Vagina (tissue), 2 donors: ENCODE data around the gene ECHS1. TPM values are rescaled to one million over a fixed set of nuclear protein-coding genes. Genes with fewer than 3 reads are reported as not detected.

Experiments used
- DNase-seq, 2 donors: peaks; one replicate each; pipeline ENCODE4 v3.0.0-alpha.2; 2017; ENCODE audit errors: extremely low spot score in 2 of 2
- H3K27ac ChIP-seq: fragments of 200-600 bp; sonication (generic); one replicate; pipeline ENCODE4 v1.5.1; 2019
- H3K27me3 ChIP-seq: fragments of 200-600 bp; sonication (generic); one replicate; pipeline ENCODE4 v1.5.1; 2019
- H3K36me3 ChIP-seq, 2 donors: fragments of 200-600 bp; sonication (generic); one replicate each; pipeline ENCODE4 v1.5.1; 2017 to 2019
- H3K4me1 ChIP-seq: fragments of 200-600 bp; sonication (generic); one replicate; pipeline ENCODE4 v1.5.1; 2019
- H3K4me3 ChIP-seq, 2 donors: fragments of 200-600 bp; sonication (generic); 1 replicate in 1 of 2; 2 replicates in 1 of 2; pipeline ENCODE4 v1.5.1; 2016 to 2019
- H3K9me3 ChIP-seq: fragments of 200-600 bp; sonication (generic); one replicate; pipeline ENCODE4 v1.5.1; 2019
- POLR2A ChIP-seq, 2 donors: fragments of 450-650 bp; IDR thresholded peaks; one replicate each; pipeline ENCODE4 v1.6.1; 2017; ENCODE audit warnings: antibody characterized with exemption in 2 of 2, mild to moderate bottlenecking in 2 of 2, moderate library complexity in 2 of 2
- POLR2AphosphoS5 ChIP-seq, 2 donors: sonication (generic); formaldehyde crosslinking; IDR thresholded peaks; one replicate each; pipeline ENCODE4 v1.9.0; 2017; ENCODE audit warnings: antibody characterized with exemption in 2 of 2, mild to moderate bottlenecking in 2 of 2, low read depth in 1 of 2; ENCODE audit not compliant: insufficient read depth in 1 of 2
- intact Hi-C: fragments of 100-400 bp; cut with DNase I; formaldehyde crosslinking; loops from one replicate; pipeline ENCODE4 v1.15.1; 2023
- total RNA-seq: library from RNA; depleted of rRNA; stranded (reverse); fragments of >200 nt; gene quantifications from one replicate; pipeline ENCODE4 v1.2.3, GENCODE V29; 2016
- TF ChIP-seq, protein P1 (sequence below), 3 experiments: fragments of 450-650 bp in 2 of 3; fragments of 200-600 bp in 1 of 3; sonication (generic) in 1 of 3; IDR thresholded peaks; one replicate each; pipeline ENCODE4 v1.5.1; 2017 to 2019; ENCODE audit warnings: antibody characterized with exemption in 3 of 3, mild to moderate bottlenecking in 2 of 3, moderate library complexity in 2 of 3

ECHS1 gene
- total RNA-seq, 1 donor from 2014 or later = 45.4 TPM

- Histone ChIP-seq H3K4me1 (peaks cover 25% of the 10 kb centered on the region), H3K4me3 (peak overlapping the region; percentile 29 to 41), H3K27ac (no peak overlapping the region), H3K9me3 (no peaks in the 10 kb centered on the region), H3K27me3 (peaks cover 7% of the 10 kb centered on the region), H3K36me3 (no peaks in the 10 kb centered on the region)
- DNase-seq = no peak
- intact Hi-C loops = no loop called here
- no peak for TF ChIP-seq POLR2A (IDR thresholded peaks at IDR 0.05)
- TF ChIP-seq POLR2AphosphoS5 (IDR thresholded peaks at IDR 0.05; ENCODE audit: insufficient read depth in 1 of 2, low read depth in 1 of 2) = no peak
- TF ChIP-seq, protein P1, sequence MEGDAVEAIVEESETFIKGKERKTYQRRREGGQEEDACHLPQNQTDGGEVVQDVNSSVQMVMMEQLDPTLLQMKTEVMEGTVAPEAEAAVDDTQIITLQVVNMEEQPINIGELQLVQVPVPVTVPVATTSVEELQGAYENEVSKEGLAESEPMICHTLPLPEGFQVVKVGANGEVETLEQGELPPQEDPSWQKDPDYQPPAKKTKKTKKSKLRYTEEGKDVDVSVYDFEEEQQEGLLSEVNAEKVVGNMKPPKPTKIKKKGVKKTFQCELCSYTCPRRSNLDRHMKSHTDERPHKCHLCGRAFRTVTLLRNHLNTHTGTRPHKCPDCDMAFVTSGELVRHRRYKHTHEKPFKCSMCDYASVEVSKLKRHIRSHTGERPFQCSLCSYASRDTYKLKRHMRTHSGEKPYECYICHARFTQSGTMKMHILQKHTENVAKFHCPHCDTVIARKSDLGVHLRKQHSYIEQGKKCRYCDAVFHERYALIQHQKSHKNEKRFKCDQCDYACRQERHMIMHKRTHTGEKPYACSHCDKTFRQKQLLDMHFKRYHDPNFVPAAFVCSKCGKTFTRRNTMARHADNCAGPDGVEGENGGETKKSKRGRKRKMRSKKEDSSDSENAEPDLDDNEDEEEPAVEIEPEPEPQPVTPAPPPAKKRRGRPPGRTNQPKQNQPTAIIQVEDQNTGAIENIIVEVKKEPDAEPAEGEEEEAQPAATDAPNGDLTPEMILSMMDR (IDR thresholded peaks at IDR 0.05) = no peak
Observed at GRCh38 chr10:133335246-133336117, 37.7 kb downstream of the ECHS1 start.

- peaks cover 29% of the 10 kb centered on the region for H3K4me1 ChIP-seq
- intact Hi-C loops = no loop called here
Observed at GRCh38 chr10:133334503-133335245, 38.5 kb downstream of the ECHS1 start.

GRCh38 chr10:133332936-133333699 is 40.0 kb downstream of the ECHS1 start:
- H3K36me3 ChIP-seq = no peaks in the 10 kb centered on the region
- TF ChIP-seq POLR2AphosphoS5 (IDR thresholded peaks at IDR 0.05; ENCODE audit: insufficient read depth in 1 of 2, low read depth in 1 of 2) (no peak), POLR2A (IDR thresholded peaks at IDR 0.05) (no peak)
- TF ChIP-seq, protein P1 (IDR thresholded peaks at IDR 0.05) = no peak
- peaks cover 11% of the 10 kb centered on the region for H3K27me3 ChIP-seq
- H3K27ac ChIP-seq = no peak overlapping the region
- H3K4me3 ChIP-seq = no peak overlapping the region
- peaks cover 34% of the 10 kb centered on the region for H3K4me1 ChIP-seq
- DNase-seq = no peak
- intact Hi-C loops = no loop called here
- H3K9me3 ChIP-seq = no peaks in the 10 kb centered on the region

More at GRCh38 chr10:133334503-133335245, 38.5 kb downstream of the ECHS1 start:
- Histone ChIP-seq H3K4me3 (peak overlapping the region; percentile 29 to 41), H3K9me3 (no peaks in the 10 kb centered on the region), H3K36me3 (no peaks in the 10 kb centered on the region), H3K27me3 (peaks cover 7% of the 10 kb centered on the region), H3K27ac (no peak overlapping the region)
- no peak for DNase-seq
- no peak for TF ChIP-seq POLR2AphosphoS5 (IDR thresholded peaks at IDR 0.05; ENCODE audit: insufficient read depth in 1 of 2, low read depth in 1 of 2)
- TF ChIP-seq POLR2A (IDR thresholded peaks at IDR 0.05) = no peak
- TF ChIP-seq, protein P1 (IDR thresholded peaks at IDR 0.05) = no peak

GRCh38 chr10:133329491-133330202 is 43.5 kb downstream of the ECHS1 start:
- H3K9me3 ChIP-seq = no peaks in the 10 kb centered on the region
- peaks cover 25% of the 10 kb centered on the region for H3K27me3 ChIP-seq
- H3K27ac ChIP-seq = no peak overlapping the region
- H3K4me1 ChIP-seq = peaks cover 26% of the 10 kb centered on the region
- intact Hi-C loops = no loop called here
- peak overlapping the region in 1 of 2 donors; percentile 30 for H3K4me3 ChIP-seq
- DNase-seq = no peak
- TF ChIP-seq, protein P1 (IDR thresholded peaks at IDR 0.05) = peak; percentile 69 to 85 (median 74)
- TF ChIP-seq POLR2A (IDR thresholded peaks at IDR 0.05) (no peak), POLR2AphosphoS5 (IDR thresholded peaks at IDR 0.05; ENCODE audit: insufficient read depth in 1 of 2, low read depth in 1 of 2) (peak in 1 of 2 donors; percentile 12)
- no peaks in the 10 kb centered on the region for H3K36me3 ChIP-seq
